Epithelial cell of esophagus (primary cell): ENCODE measurements around the gene KRT77.

Experiments
- DNase-seq: peaks from one replicate; pipeline ENCODE4 v3.0.0; 2010; ENCODE audit warnings: low read depth
- H3K4me3 ChIP-seq: 2 replicates; pipeline ENCODE4 v1.5.1; 2011; ENCODE audit warnings: mild to moderate bottlenecking, low read length, control low read depth
- CTCF ChIP-seq: IDR thresholded peaks from 2 replicates; pipeline ENCODE4 v1.5.1; 2011; ENCODE audit warnings: low read depth, mild to moderate bottlenecking, low read length, control low read depth, inconsistent platforms; ENCODE audit not compliant: insufficient read depth; ENCODE audit errors: missing control alignments

The KRT77 gene

GRCh38 chr12:52681526-52682380 is 21.6 kb downstream of the KRT77 start:
- H3K4me3 ChIP-seq = no peak overlapping the region
- no peak for DNase-seq
- no peak for TF ChIP-seq CTCF

- no peak for DNase-seq
- TF ChIP-seq CTCF = no peak
- no peak within 1 kb of the TSS for H3K4me3 ChIP-seq
Observed at GRCh38 chr12:52680363-52680762, 23.0 kb downstream of the KRT77 start, which contains the start of gene KRT1. Gene KRT1, minus strand, starts transcription at chr12:52680407. Its CDS starts 59 bp downstream, at chr12:52680348.

GRCh38 chr12:52679875-52680274 is 23.4 kb downstream of the KRT77 start:
- no peak for TF ChIP-seq CTCF

GRCh38 chr12:52677671-52678070 is 25.7 kb downstream of the KRT77 start:
- no peak for TF ChIP-seq CTCF
- no peak for DNase-seq
- no peak overlapping the region for H3K4me3 ChIP-seq

More at GRCh38 chr12:52679875-52680274, 23.4 kb downstream of the KRT77 start:
- DNase-seq = no peak
- no peak overlapping the region for H3K4me3 ChIP-seq

GRCh38 chr12:52677126-52677525 is 26.2 kb downstream of the KRT77 start:
- no peak for TF ChIP-seq CTCF

GRCh38 chr12:52676163-52676562 is 27.2 kb downstream of the KRT77 start:
- no peak for TF ChIP-seq CTCF
- H3K4me3 ChIP-seq = no peak overlapping the region
- no peak for DNase-seq

More at GRCh38 chr12:52677126-52677525, 26.2 kb downstream of the KRT77 start:
- no peak overlapping the region for H3K4me3 ChIP-seq
- no peak for DNase-seq
